NCI-H510A (cell line): ENCODE results near the gene ENKD1.
A peak's percentile ranks its signal among the peaks of the same experiment; 100 is the strongest.

Experiments
- DNase-seq: peaks from one replicate; lab custom pipeline; 2025; lab: John Stamatoyannopoulos, UW

The ENKD1 gene

DNA sequence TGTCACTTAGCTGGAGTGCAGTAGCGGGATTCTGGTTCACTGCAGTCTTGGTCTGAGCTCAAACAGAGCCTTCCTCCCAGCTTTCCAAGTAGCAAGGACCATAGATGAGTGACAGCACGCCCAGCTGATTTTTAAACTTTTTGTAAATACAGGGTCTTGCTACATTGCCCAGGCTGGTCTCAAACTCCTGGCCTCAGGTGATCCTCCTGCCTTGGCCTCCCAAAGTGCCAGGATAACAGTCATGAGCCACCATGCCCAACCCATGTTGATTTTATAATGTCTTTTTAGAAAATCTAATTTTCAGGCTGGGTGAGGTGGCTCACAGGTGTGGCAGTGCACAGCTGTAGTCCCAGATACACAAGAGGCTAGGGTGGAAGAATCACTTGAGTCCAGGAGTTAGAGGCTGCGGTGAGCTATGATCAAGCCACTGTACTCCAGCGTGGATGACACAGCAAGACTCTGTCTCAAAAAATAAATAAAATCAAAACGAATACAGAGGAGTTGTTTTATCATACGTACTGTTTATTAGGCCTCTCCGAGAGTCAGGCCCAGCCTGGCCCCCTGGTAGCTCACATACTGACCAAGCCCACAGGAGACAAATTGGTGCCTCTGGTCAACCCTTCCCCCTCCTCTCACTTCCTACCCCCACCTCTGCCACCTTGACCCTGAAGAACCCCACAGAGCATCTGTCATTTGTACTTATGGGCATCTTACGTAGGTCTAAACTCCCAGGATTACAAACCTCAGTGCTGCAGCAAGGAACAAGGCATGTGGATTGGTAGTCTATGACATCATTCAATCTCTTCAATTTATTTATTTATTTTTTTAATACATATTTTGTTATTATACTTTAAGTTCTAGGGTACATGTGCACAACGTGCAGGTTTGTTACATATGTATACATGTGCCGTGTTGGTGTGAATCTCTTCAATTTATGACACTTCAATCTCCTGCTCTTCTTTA, 13.7 kb upstream of the ENKD1 start:
- no peak for DNase-seq

DNA sequence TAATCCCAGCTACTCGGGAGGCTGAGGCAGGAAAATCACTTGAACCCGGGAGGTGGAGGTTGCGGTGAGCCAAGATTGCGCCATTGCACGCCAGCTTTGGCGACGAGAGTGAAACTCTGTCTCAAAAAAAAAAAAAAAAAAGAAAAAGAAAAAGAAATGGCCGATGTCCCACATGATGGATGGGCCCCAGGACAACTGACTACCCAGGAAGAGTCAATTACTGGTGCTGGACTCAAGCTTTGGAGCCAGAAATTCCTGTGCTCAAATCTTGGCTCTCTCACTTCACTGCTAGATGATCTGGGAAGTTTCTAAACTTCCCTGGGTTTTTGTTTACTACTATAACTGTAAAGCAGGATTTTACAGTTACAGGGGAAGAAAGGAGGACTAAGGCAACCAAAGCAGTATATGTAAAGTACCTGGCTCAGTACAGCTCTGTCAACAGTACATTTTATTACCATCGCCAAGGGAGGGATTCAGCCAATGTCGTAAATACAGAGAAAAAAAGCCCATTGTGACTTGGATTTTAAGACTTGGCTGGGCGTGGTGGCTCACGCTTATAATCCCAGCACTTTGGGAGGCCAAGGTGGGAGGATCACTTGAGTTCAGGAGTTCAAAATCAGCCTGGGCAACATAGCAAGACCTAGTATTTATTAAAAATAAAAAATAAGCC, 11.9 kb upstream of the ENKD1 start:
- no peak for DNase-seq

DNA sequence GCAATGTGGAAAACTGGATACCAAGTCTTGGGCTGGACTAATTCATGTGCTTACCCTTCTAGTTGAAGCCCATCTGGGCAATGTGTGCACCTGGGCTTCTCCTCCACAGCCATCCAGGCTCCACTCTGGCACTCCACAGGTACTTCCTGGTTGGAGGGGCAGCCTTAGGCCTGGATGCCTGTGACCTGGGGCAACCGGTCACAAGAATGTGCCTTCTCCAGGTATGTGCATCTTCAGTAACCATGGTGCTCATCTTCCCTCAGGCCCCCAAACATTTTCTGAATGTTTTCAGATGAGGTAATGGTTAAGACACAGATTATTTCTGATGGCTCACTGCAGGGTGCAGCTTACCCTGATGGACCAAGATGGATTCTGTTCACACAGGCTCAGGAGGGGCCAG, 11.2 kb upstream of the ENKD1 start:
- DNase-seq = no peak

GRCh38 chr16:67676939-67677338, 10.4 kb upstream of the ENKD1 start:
- no peak for DNase-seq

DNA sequence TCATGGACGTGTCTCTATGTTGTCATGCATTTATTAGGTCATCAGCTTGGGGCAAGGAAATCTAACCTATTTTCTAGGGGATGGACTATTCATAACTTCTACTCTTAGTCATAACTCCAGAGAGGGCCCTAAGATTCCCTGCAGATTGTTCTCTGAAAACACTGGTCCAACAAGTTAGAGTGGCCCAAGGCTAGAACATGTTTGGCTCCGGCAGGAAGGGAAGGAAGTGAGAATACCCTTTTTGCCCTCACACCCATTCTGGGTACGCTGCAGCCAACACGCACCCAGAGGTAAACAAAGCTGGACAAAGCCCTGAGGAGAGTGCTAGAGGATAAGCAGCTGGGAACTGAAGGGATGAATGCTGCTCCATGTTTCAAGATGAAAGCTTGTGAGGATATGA, 10.0 kb upstream of the ENKD1 start:
- no peak for DNase-seq

DNA sequence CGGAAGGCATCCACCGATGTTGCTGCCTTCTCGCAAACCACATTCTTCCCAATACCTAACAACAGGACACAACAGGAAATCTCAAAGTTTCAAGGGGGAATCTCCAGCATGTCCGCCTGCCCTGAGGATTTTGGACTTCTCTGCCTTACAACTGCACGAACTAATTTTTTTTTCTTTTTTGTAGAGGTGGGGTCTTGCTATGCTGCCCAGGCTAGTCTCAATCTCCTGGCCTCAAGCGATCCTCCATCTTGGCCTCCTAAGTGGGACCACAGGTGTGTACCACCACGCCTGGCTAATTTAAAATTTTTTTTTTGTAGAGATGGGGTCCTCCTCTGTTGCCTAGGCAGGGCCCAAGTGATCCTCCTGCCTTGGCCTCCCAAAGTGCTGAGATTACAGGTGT, 9.4 kb upstream of the ENKD1 start:
- no peak for DNase-seq

GRCh38 chr16:67675579-67675935, 9.0 kb upstream of the ENKD1 start:
- DNase-seq = no peak

- peak; percentile 52 for DNase-seq
These were observed 8.5 kb upstream of the ENKD1 start for GRCh38 chr16:67674851-67675578.

- no peak for DNase-seq
These were observed 7.4 kb upstream of the ENKD1 start for GRCh38 chr16:67673712-67674580.

DNA sequence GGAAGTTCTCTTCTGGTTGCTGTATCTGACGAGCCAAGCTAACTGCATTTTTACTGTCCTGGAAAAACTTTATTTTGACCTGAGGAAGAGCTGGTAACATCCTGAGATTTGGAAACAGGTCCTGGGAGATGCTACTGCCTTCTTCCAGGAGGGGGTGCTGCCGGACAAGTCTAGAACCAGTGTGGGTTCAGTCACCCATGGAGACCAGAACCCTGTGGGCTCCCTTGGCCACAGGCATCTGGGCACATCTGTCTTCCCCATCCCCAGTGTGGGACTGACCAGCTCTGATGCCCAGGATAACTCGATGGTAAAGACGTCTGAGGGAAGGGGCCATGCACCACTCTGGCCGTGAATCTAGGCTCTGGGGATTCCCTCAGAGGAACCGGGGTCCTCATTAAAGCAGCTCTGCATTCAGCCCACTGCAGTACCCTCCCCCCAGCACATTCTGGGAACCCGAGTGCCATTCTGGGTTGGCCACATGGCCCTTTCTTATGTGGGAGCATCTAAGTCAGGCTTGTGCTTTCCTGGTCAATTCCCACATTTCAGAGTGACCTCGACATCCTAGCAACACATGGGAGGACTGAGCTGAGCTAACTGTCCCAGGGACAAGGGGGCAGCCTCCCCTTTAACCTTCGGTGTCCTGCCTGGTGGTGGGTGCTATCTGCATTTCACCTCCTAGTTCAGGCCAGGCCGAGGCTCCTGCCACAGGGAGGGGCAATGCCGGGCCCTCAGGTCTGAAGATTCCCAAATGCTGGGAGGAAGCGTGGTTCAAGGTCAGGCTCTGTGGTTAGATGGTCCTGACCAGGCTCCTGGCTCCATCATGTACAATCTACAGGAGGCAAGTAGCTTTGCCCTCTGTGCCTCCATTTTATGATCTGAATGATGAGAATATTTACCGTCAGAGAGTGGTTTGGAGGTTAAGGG, 6.5 kb upstream of the ENKD1 start:
- DNase-seq = no peak

DNA sequence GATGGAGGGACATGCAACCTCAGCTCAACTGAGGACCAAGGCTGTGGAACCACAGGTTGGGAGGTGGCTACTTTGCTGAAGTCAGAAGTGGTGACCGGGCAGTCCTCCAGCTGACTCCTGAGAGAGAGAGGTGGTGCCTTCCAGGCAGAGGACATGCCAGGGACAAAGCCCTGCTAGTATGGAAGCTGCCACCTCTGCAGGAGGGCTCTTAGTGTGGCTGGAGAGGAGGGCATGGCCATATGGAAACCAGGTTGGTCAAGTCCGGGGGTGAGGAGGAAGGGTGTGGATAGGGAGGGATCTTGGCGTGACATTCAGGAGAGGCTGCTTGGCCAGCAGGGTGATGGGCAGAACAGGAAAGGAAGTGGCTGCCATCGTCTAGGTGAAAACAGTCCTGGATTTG, 5.8 kb upstream of the ENKD1 start:
- no peak for DNase-seq

DNA sequence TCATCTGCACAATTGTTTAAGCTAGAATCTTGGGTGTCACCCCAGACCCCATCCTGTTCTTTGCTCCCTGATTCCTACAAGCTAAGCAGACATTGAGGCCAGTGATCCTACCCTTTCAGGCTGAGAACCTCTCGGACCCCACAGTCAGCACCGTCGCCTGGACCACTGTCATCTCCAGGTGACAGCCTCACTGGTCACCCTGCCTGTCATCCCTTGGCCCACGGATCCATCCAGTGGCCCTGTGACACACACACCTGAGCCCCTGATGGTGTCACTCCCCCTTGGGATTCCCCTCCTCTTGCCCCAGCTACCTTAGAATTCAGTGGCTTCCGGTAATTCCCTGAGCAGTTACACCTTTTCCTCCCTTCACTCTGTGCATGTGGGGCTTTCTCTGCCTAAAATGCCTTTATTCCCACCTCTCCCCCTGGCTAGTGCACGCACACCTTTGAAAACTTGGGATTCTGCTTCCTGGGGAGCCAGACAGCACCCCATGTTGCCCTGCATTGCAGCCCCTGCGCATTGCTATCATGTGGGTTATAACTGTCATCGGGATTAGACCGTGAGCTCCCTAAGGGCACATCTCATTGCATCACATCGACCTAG, 3.0 kb upstream of the ENKD1 start:
- no peak for DNase-seq

DNA sequence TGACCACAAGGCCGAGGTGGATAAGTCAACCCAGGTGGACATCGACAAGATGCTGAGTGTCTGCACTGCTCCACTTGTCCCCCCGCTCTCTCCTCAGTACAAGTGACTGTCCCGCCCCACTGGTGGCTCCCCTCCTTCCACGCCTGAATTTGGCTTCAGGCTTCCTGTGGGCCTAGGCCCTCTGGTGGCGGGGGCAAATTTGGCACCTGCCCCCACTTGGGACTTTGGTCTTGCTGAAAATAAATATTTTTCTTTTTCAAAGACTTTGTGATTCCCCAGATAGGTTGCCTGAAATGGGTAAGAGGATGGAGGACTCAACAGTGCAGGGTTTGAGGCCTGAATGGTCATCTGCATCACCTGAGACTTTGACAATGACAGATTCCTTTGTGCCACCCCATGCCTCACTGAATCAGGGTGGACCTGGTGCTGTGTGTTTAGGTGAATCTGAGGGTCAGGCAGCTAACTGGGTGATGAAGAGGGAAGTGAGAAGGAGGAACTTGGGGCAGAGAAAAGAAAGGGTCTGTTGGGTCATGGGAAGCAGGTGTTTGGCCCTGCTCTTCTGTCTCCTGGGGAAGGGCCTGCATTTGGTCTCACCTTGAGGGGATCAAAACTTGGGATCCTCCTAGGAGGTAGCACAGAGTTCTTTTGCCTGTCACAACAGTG, 2.1 kb upstream of the ENKD1 start:
- DNase-seq = no peak

- peak; percentile 74 for DNase-seq
These were observed 1.4 kb upstream of the ENKD1 start for GRCh38 chr16:67667817-67668494.

DNA sequence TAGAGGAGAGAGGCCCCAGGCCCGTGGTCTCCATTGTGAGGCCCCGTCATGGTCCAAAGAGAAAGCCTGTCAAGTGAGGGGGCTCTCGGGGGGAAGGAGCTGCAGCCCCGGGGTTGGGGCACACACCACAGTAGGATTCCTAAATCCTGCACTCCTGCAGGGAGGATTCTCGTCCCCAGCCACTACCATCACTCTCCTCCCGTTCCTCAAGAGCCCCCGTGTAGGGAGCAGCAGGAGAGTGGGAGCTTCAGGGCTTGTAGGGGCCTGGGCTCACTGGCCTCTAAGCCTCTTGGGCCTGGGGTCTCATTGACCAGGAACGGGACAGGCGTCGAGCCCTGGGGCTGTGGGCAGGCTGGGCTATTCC, 885 bp upstream of the ENKD1 start:
- no peak for DNase-seq

GRCh38 chr16:67666032-67666551, 458 bp downstream of the ENKD1 start:
- no peak for DNase-seq

DNA sequence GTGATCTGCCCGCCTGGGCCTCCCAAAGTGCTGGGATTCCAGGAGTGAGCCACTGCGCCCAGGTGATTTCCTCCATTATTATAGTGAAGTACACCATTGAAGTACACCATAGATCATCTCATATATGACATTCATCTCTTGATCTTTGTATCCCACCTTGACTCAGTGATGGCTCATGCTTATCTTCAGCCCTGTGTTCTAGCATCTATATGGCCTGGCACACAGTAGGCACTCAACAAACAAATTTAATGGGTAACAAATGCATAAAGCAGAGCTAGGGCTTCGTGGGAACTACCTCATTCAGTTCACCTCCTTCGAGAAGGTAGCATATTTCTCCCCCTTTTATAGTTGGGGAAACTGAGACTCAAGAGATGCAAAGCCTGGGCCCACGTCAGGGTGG, 952 bp downstream of the ENKD1 start:
- DNase-seq = no peak

DNA sequence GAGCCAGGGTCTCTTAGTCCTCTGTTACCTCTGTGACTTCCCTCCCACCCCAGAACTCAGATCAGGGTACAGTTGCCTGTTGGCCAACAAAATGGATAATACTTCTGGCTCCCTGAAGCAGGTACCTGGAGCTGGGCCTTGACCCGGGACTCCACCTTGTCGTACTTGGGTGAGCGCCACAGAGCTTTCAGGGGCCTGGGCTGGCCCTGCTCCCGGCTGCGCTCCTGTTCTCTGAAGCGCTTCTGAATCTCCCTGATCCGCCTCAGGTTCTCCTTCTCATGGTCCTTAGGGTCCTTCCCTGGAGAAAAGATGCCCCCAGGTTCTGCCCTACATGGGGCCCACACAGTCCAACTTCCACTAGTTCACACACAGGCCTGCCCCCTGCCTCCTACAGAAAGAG, 1.7 kb downstream of the ENKD1 start:
- no peak for DNase-seq

DNA sequence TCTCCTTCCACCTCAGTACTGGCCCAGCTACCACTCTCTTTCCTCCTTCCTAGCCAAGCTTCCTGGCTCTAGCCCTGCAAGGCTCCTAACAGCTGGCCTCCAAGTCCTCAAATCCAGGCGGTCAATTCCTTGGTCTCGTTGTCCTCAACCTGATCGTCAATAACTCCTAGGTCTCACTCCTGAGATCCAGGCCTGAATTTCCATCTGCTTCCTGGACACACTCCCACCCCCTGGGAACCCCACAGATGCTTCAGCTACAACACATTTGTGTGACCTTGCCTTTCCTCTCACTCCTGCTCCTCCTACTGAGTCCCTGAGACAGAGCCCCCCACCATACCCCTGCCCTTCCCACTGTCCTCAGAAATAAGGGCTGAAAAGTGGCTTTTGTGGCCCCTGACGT, 2.3 kb downstream of the ENKD1 start:
- no peak for DNase-seq
